A673 (cell line): ENCODE measurements around the gene CACNA2D2.

ENCODE experiments used
- EZH2 ChIP-seq: fragments of 200-600 bp; sonication (generic); IDR thresholded peaks from 2 replicates; pipeline ENCODE4 v1.6.1; 2017; ENCODE audit warnings: borderline replicate concordance, low read depth, mild to moderate bottlenecking, mixed read lengths, antibody characterized with exemption, low read length; ENCODE audit not compliant: poor library complexity, severe bottlenecking
- TF ChIP-seq, protein P1 (sequence below): fragments of 300-800, 200-600 bp; sonication (generic); conservative IDR thresholded peaks from 2 replicates; pipeline ENCODE4 v1.5.1; 2017; ENCODE audit warnings: low read depth, mild to moderate bottlenecking, antibody characterized with exemption, low read length, moderate library complexity, mixed read lengths

DNA sequence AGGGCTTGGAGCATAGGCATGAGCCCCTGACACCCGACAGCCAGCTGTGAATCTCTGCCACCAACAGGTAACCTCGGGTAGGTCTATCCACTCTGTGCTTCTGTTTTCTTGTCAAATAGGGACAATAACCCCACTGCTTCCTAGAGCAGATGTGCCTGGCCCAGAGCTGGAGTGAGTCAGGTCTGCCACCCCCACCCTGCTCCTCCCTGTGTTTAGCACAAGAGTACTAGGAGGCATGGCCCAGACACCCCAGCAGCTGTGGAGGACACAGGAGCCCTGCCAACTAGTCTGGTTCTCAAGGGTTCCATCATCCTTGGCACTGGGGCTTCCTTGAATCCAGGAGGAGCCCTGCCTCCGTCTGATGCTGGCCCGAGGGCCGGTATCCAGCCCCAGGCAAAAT lies 110.4 kb downstream of the CACNA2D2 start:
- TF ChIP-seq, protein P1, sequence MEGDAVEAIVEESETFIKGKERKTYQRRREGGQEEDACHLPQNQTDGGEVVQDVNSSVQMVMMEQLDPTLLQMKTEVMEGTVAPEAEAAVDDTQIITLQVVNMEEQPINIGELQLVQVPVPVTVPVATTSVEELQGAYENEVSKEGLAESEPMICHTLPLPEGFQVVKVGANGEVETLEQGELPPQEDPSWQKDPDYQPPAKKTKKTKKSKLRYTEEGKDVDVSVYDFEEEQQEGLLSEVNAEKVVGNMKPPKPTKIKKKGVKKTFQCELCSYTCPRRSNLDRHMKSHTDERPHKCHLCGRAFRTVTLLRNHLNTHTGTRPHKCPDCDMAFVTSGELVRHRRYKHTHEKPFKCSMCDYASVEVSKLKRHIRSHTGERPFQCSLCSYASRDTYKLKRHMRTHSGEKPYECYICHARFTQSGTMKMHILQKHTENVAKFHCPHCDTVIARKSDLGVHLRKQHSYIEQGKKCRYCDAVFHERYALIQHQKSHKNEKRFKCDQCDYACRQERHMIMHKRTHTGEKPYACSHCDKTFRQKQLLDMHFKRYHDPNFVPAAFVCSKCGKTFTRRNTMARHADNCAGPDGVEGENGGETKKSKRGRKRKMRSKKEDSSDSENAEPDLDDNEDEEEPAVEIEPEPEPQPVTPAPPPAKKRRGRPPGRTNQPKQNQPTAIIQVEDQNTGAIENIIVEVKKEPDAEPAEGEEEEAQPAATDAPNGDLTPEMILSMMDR, result no peak
- no peak for TF ChIP-seq EZH2
